ENCODE measurements around the gene SASH1. TPM values are rescaled to one million over a fixed set of nuclear protein-coding genes. Genes with fewer than 3 reads are reported as not detected.

Gene SASH1
- total RNA-seq, 1 experiment from 2014 or later = 9.8 TPM

- no peaks in the 10 kb centered on the region for H3K9me3 ChIP-seq (ENCODE audit: low read length)
- H3K4me3 ChIP-seq (ENCODE audit: low read length) = no peak overlapping the region
- TF ChIP-seq, protein P1, sequence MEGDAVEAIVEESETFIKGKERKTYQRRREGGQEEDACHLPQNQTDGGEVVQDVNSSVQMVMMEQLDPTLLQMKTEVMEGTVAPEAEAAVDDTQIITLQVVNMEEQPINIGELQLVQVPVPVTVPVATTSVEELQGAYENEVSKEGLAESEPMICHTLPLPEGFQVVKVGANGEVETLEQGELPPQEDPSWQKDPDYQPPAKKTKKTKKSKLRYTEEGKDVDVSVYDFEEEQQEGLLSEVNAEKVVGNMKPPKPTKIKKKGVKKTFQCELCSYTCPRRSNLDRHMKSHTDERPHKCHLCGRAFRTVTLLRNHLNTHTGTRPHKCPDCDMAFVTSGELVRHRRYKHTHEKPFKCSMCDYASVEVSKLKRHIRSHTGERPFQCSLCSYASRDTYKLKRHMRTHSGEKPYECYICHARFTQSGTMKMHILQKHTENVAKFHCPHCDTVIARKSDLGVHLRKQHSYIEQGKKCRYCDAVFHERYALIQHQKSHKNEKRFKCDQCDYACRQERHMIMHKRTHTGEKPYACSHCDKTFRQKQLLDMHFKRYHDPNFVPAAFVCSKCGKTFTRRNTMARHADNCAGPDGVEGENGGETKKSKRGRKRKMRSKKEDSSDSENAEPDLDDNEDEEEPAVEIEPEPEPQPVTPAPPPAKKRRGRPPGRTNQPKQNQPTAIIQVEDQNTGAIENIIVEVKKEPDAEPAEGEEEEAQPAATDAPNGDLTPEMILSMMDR (conservative IDR thresholded peaks at IDR 0.05; ENCODE audit: low read depth, low read length) = no peak
- no peak for TF ChIP-seq EZH2phosphoT487 (IDR thresholded peaks at IDR 0.05; ENCODE audit: borderline replicate concordance, low read length)
- TF ChIP-seq EZH2 (IDR thresholded peaks at IDR 0.05; ENCODE audit: low read length, unreplicated experiment) = no peak
- H3K9ac ChIP-seq (ENCODE audit: low read length) = no peak overlapping the region
- no TSS peak for BruUV-seq (replicated peaks)
- no peaks in the 10 kb centered on the region for H4K20me1 ChIP-seq (ENCODE audit: low read length)
- no peak for DNase-seq
- H2AFZ ChIP-seq (ENCODE audit: low read length) = no peak overlapping the region
- no peaks in the 10 kb centered on the region for H3F3A ChIP-seq (ENCODE audit: low read length, unreplicated experiment)
- H3K79me2 ChIP-seq (ENCODE audit: low read length) = no peaks in the 10 kb centered on the region
- H3K27me3 ChIP-seq (ENCODE audit: low read length) = no peaks in the 10 kb centered on the region
- POLR2A ChIA-PET (ENCODE audit: unreplicated experiment) = no interaction called here
- H3K27ac ChIP-seq (ENCODE audit: low read length) = no peak overlapping the region
- no peaks in the 10 kb centered on the region for H3K36me3 ChIP-seq (ENCODE audit: low read depth, low read length)
- intact Hi-C loops (cut with micrococcal nuclease) = no loop called here
- ATAC-seq = no peak
- CTCF ChIA-PET = no interaction called here
- H3K9me2 ChIP-seq (replicated peaks; ENCODE audit: low read length) = no peaks in the 10 kb centered on the region
- H3K4me2 ChIP-seq (ENCODE audit: low read length) = no peak overlapping the region
- peaks cover 11% of the 10 kb centered on the region; the same call in 1 of the 2 replicates for H3K4me1 ChIP-seq (ENCODE audit: insufficient read depth, low read length)
These were observed 73.0 kb downstream of the SASH1 start for GRCh38 chr6:148415511-148416260.

DNA sequence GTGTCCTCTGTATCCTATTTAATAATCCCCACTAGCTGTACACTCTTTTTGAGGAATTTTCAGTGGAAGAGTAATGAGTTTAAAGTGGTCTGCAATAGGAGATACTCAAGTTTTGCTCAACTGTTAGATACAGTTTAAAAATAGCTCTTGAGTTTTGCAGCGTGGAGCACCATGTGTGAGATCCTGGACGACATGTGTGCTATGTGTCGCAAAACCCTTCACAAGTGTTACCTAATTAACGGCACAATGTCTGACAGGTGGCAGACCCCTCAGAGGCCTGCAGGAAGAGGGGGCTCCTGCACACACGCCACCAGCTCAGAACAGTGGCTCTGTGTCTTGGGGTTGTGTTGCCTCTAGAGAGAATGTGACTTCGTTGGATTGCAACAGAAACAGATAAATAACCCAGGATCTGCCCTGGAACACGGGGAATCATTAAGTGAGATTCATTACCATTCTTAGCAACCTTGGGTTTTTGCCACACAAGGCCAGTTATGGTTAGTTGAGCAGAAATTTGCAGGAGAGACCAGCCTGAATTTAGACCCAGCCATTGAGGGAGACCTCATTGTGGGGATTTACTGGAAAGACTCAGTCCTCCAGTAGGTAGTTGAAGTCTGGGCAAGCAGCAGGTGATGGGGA is 73.8 kb downstream of the SASH1 start:
- intact Hi-C loops (cut with micrococcal nuclease) = no loop called here
- H3K9me2 ChIP-seq (replicated peaks; ENCODE audit: low read length) = no peaks in the 10 kb centered on the region
- no peaks in the 10 kb centered on the region for H3F3A ChIP-seq (ENCODE audit: low read length, unreplicated experiment)
- H3K79me2 ChIP-seq (ENCODE audit: low read length) = no peaks in the 10 kb centered on the region
- H3K4me3 ChIP-seq (ENCODE audit: low read length) = no peak overlapping the region
- H3K9ac ChIP-seq (ENCODE audit: low read length) = no peak overlapping the region
- H3K4me2 ChIP-seq (ENCODE audit: low read length) = no peak overlapping the region
- H3K9me3 ChIP-seq (ENCODE audit: low read length) = no peaks in the 10 kb centered on the region
- H3K27me3 ChIP-seq (ENCODE audit: low read length) = no peaks in the 10 kb centered on the region
- no peak for ATAC-seq
- H4K20me1 ChIP-seq (ENCODE audit: low read length) = no peaks in the 10 kb centered on the region
- DNase-seq = no peak
- BruUV-seq (replicated peaks) = no TSS peak
- H2AFZ ChIP-seq (ENCODE audit: low read length) = no peak overlapping the region
- H3K4me1 ChIP-seq (ENCODE audit: insufficient read depth, low read length) = peaks cover 11% of the 10 kb centered on the region; the same call in 1 of the 2 replicates
- TF ChIP-seq, protein P1 (conservative IDR thresholded peaks at IDR 0.05; ENCODE audit: low read depth, low read length) = no peak
- no peak for TF ChIP-seq EZH2 (IDR thresholded peaks at IDR 0.05; ENCODE audit: low read length, unreplicated experiment)
- no peak for TF ChIP-seq EZH2phosphoT487 (IDR thresholded peaks at IDR 0.05; ENCODE audit: borderline replicate concordance, low read length)
- no peaks in the 10 kb centered on the region for H3K36me3 ChIP-seq (ENCODE audit: low read depth, low read length)
- POLR2A ChIA-PET (ENCODE audit: unreplicated experiment) = no interaction called here
- H3K27ac ChIP-seq (ENCODE audit: low read length) = no peak overlapping the region
- CTCF ChIA-PET = no interaction called here

DNA sequence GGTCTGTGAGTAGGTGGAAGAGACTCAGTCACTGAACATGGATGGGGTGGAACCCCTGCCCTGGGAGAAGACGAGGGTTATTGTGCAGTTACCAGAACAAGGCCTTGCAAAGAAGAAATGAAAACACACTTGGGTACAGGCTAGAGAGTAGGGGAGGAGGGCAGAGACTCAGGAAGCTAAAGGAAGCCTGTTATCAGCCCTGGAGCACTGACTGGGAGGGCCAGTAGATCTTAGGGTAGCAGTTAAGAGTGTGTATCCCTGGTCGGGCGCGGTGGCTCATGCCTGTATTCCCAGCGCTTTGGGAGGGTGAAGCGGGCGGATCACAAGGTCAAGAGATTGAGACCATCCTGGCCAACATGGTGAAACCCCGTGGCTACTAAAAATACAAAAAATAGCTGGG is 74.4 kb downstream of the SASH1 start:
- no peaks in the 10 kb centered on the region for H3F3A ChIP-seq (ENCODE audit: low read length, unreplicated experiment)
- H3K4me3 ChIP-seq (ENCODE audit: low read length) = no peak overlapping the region
- no peak overlapping the region for H3K4me2 ChIP-seq (ENCODE audit: low read length)
- H3K9ac ChIP-seq (ENCODE audit: low read length) = no peak overlapping the region
- ATAC-seq = no peak
- CTCF ChIA-PET = no interaction called here
- BruUV-seq (replicated peaks) = no TSS peak
- no peak overlapping the region for H2AFZ ChIP-seq (ENCODE audit: low read length)
- peaks cover 11% of the 10 kb centered on the region; the same call in 1 of the 2 replicates for H3K4me1 ChIP-seq (ENCODE audit: insufficient read depth, low read length)
- no peaks in the 10 kb centered on the region for H3K9me3 ChIP-seq (ENCODE audit: low read length)
- DNase-seq = no peak
- POLR2A ChIA-PET (ENCODE audit: unreplicated experiment) = no interaction called here
- no peak overlapping the region for H3K27ac ChIP-seq (ENCODE audit: low read length)
- H3K9me2 ChIP-seq (replicated peaks; ENCODE audit: low read length) = no peaks in the 10 kb centered on the region
- intact Hi-C loops (cut with micrococcal nuclease) = no loop called here
- no peaks in the 10 kb centered on the region for H3K79me2 ChIP-seq (ENCODE audit: low read length)
- H4K20me1 ChIP-seq (ENCODE audit: low read length) = no peaks in the 10 kb centered on the region
- H3K36me3 ChIP-seq (ENCODE audit: low read depth, low read length) = no peaks in the 10 kb centered on the region
- TF ChIP-seq, protein P1 (conservative IDR thresholded peaks at IDR 0.05; ENCODE audit: low read depth, low read length) = no peak
- no peak for TF ChIP-seq EZH2 (IDR thresholded peaks at IDR 0.05; ENCODE audit: low read length, unreplicated experiment)
- no peak for TF ChIP-seq EZH2phosphoT487 (IDR thresholded peaks at IDR 0.05; ENCODE audit: borderline replicate concordance, low read length)
- no peaks in the 10 kb centered on the region for H3K27me3 ChIP-seq (ENCODE audit: low read length)

Data from PC-3 (cell line).